ENCODE data around the gene RNASE1. TPM values are rescaled to one million over a fixed set of nuclear protein-coding genes. Genes with fewer than 3 reads are reported as not detected.
"Not testable (repeated sequence)": the region's sequence is repeated elsewhere in the genome, so short reads cannot be mapped to it uniquely, and the experiment has no call there.

Gene RNASE1
- total RNA-seq, 2 donors from 2014 or later = 124 to 420 TPM

DNA sequence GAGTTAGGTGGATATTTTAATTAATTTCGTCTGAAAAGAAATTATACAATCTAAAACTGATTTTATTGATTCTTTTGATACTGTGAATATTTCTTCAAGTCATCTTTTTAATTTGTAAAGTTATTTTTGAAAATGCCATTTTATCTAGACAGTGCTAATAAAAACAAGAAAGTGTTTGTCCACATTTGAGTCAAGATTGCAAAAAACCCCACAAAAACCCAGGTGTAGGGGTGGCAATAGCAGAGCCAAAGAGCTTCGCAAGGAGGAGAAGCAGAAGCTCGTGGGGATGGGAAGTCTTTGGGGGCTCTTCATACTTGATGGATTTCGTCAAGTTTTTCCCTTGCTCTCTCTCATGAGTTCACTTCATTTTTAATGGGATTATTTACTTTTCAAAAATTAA is 15.6 kb downstream of the RNASE1 start:
- DNase-seq (no peak), ATAC-seq (no peak)
- intact Hi-C loops (cut with DNase I, micrococcal nuclease) = no loop called here

DNA sequence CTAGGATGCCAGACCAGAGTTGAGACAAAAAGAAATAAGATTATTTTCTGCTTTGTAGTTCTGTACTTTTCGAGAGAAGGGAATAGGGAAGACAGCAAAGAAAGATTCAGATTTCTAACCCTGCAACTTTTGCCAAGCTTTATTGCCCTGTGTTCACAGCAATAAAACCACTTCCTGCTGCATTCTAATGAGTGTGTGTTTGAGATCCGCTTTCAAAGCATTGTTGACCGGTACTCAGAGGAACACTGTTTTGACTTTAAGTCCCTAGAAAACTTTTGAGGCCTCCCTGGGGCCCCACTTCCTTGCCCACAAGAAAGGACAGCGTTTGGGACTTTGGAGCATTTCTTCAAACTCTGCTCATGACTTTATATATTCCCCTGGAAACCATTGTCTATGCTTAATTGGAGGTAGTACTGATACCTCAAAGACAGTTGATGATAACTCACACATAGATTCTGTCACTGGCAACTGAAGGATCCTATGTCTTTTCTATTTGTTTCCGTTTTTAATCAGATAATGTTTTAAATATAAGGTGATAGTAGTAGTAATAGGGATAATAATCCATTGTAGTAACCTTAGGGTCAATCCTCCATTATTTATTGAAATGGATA is 20.3 kb downstream of the RNASE1 start:
- DNase-seq (peak in 1 of 2 donors; percentile 26), ATAC-seq (peak; percentile 94)
- intact Hi-C loops (cut with DNase I, micrococcal nuclease) = no loop called here

DNA sequence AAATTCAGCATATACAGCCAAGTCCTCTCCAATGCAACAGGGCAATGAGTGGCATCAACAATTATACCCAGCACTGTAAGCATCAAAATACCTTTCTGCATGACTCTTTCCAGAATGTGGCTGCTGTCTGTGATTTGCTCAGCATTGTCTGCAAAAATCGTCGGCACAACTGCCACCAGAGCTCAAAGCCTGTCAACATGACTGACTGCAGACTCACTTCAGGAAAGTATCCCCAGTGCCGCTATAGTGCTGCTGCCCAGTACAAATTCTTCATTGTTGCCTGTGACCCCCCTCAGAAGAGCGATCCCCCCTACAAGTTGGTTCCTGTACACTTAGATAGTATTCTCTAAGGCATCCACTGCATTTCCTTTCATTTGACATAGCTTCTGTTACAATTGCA is 20.8 kb downstream of the RNASE1 start:
- peak; percentile 31 for ATAC-seq
- intact Hi-C loops (cut with DNase I, micrococcal nuclease) = no loop called here
- no peak for DNase-seq

DNA sequence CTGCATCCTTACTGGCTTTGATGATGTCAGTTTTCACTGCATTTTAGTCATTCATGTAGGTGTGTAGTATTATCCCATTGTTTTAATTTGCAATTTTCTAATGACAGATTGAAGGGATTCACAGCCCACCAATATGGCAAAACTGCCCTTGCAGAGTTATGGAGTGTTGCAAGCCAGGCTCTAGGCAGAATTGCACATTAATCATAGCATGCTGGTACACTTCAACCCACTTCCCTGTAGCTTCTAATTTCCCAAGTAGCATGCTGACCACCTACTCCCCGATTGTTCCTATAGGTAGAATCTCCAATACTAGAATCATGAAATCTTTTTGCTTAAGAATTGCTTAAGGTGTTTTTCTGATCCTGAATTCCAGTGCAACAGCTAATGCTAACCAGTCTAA is 26.7 kb downstream of the RNASE1 start:
- intact Hi-C loops (cut with DNase I, micrococcal nuclease) = no loop called here
- ATAC-seq = no peak
- DNase-seq = no peak

DNA sequence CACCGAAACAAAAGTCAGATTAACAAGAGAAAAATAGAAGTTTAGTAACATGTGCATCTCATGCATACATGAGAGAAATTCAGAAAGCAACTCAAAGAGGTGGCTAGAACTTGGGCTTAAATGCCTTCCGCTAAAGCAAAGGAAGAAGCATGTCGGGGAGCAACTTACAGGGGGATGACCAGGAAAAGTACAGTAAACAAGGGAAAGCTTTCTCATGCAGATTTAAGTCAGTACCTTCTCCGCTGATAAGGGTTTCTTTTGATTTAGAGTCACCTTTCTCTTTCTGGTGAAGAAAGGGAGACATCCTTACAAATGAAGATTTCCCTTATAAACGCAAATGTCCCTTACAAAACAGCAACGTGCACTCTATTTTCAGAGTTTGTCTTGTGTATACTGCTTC is 27.6 kb downstream of the RNASE1 start:
- no peak for ATAC-seq
- intact Hi-C loops (cut with DNase I, micrococcal nuclease) = no loop called here
- no peak for DNase-seq

DNA sequence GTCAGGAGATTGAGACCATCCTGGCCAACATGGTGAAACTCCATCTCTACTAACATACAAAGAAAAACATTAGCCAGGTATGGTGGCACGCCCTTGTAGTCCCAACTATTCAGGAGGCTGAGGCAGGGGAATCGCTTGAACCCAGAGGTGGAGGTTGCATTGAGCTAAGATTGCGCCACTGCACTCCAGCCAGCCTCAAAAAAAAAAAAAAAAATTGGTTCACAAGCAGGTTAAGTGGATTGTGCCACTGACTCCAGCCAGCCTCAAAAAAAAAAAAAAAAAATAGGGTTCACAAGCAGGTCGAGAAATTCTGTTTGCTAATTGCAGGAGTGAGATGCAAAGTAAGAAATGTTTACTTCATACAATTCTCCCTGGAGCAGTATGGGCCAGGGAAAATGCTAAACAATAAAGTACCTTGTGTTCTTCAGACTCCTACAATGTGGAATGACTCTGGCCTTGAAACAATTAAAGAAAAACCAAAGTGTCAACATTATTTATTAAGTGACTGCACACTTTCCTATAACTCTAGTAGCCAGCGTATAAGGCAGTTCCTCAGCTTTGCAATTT is 28.3 kb downstream of the RNASE1 start:
- intact Hi-C loops (cut with DNase I, micrococcal nuclease) = no loop called here
- ATAC-seq (no peak), DNase-seq (no peak)

DNA sequence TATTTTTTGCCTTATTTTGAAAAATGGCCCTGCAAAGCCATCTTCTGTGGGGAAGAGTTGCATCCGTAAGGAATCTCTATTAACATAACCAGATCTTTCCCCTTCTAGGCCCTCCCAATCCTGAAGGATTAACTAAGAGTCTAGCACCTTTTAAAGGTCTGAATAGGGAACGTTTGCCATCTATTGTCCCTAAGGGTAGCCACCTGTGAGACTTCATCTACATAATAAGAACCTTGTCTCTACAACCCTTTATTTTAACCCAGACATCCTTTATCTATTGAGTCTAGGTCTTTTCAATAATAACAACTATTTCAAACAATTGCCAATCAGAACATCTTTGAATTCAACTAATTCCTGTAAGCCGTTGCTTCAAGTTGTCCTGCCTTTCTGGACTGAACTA is 30.0 kb downstream of the RNASE1 start:
- DNase-seq = no peak
- no peak for ATAC-seq
- intact Hi-C loops (cut with DNase I, micrococcal nuclease) = no loop called here

DNA sequence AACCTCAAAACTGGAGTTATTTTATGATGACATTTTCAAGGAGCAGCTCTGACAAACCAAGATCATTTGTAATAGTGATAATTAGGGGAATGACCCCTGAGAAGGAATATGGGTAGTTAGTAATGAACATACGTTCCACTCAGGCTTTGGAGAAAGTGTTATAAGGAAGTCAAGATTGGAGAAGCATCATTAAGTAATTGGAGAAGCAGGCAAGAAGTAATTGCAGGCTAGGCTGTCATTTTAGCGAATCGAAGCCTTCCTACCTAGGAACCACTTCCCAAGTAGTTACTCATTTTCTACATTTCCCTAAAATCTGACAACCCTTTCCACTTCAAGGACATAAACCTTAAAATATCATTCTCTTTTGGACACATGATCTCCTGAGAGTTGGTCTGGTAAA is 33.2 kb downstream of the RNASE1 start:
- ATAC-seq (no peak), DNase-seq (no peak)
- intact Hi-C loops (cut with DNase I, micrococcal nuclease) = no loop called here

DNA sequence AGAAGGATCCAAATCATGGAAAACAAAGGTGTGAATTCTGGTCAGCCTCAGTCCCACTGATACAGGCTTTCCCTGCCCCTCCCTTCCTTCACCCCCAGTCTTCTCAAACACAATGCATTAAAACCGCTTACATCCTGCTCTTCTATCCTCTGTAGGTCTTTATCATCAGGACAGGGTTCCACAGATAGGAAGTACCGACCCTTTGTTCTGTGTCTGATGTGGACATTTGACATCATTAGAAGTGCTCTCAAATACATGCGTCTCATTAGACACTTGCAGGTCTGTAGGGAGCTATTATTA is 34.1 kb downstream of the RNASE1 start:
- no peak for DNase-seq
- intact Hi-C loops (cut with DNase I, micrococcal nuclease) = no loop called here
- no peak for ATAC-seq

DNA sequence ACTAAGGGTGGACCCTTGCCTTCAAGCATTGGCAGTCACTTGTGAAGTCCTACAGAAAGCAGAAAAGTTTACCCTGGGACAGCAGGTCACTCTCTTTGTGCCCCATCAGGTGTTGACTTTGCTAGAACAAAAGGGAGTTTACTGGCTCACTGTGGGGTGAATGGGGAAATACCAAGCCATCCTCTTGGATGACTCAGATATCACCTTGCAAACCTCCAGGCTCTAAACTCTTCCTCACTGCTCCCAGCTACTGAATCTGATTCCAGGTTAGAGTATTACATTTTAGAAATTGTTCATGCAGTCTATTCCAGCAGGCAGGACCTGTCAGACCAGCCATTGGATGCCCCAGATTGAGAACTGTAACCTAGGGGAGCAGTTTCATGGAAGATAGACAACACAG is 41.7 kb downstream of the RNASE1 start:
- DNase-seq (no peak), ATAC-seq (no peak)
- intact Hi-C loops (cut with DNase I, micrococcal nuclease) = no loop called here

DNA sequence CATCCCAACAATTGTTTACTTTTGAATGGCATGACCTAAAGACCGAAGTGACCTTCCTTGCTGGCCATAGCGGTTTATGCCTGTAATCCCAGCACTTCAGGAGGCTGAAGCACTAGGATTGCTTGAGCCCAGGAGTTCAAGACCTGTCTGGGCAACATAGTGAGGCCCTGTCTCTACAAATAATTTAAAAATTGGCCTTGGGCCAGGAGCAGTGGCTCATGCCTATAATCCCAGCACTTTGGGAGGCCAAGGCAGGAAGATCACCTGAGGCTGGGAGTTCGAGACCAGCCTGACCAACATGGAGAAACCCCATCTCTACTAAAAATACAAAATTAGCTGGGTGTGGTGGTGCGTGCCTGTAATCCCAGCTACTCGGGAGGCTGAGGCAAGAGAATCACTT is 43.2 kb downstream of the RNASE1 start:
- DNase-seq; intact Hi-C loops (cut with DNase I, micrococcal nuclease); ATAC-seq: not testable (repeated sequence)

DNA sequence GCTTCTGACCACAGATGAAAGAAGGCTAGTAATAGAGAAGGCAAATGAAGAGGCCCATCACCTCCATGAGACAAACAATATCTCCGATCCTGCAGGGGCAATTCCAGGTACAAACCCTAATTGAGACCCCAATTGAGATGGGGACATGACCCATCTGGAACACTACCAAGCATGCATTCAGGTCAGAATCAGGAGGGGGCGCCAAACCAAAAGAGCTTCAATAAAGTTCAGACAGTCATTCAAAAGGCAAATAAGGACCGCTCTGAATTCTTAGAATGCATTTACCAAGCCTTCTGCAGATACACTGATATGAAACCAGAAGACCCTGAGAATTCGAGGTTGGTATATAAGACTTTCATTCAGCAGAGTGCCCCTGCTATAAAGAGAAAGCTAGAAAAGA is 44.7 kb downstream of the RNASE1 start:
- peak; percentile 46 for ATAC-seq
- DNase-seq = peak in 1 of 2 donors; percentile 58
- intact Hi-C loops (cut with DNase I, micrococcal nuclease) = no loop called here

DNA sequence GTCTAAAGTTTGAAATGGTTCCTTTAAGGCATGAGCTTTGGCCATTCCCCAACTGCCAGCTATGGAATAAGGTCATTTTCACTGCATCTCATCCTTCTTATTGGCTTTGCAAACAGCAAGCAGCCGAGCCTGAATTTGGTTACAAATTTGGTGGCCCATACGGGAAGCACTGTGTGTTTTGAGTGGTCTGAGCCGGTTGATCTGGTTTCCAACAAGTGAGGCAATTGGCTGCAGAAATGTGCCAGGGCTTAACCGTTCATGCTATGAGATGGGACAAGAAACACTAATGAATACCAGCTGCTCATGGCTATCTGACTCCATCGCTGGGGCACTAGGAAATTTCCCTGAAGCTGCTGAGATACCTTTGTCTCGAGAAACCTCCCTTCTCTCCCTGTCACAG is 47.6 kb downstream of the RNASE1 start:
- intact Hi-C loops (cut with DNase I, micrococcal nuclease) = no loop called here
- no peak for ATAC-seq
- no peak for DNase-seq

DNA sequence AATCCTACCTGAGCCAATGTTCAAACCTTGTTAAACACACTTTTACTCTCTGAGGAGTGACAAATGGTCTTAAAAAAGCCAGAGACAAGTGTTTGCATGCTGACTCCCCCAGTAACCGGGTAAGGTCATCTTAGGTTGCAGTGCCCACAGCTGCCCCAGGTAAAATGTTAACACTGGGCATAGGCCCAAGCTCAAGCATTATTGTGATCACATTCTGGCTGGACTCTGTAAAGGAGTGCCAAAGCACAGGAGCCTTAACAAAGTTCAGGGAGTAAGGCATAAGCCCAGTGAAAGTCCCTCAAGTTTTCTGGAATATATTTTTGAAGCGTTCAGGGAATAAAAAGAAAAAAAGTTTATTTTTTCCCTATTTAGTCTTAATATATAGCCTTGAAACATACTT is 48.3 kb downstream of the RNASE1 start:
- intact Hi-C loops (cut with DNase I, micrococcal nuclease) = no loop called here
- DNase-seq = no peak
- no peak for ATAC-seq

DNA sequence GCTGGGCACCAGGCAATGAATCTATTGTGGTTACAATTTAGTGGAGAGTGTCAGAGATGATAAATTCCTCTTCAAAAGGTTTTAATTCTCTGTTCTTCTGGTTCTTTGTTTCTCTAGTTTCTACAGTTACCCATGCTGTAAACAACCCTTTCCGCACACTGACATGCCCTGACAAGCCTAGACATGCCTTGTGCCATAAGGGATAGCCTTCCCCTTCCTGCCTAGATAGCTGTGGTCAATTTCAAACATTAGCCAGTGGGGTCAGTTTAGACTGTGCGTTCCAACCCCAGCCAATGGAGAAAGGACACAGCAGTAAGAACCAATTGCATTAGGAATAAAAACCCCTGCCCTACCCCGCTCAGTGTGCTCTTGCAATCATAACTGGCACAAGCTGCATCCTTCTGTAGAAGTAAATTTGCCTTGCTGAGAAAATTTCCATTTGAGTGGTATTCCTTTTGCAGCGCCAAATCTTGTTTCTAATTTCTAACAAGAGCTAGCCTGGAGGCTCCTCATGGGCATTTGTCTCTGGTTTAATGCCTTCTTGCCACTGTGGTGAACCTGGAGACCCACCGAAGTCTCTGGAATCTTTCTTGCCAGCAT is 50.6 kb downstream of the RNASE1 start:
- DNase-seq = no peak
- intact Hi-C loops (cut with DNase I, micrococcal nuclease) = no loop called here

More for the DNA sequence above, 50.6 kb downstream of the RNASE1 start:
- no peak for ATAC-seq

Other genes starting within 250 kb of the RNASE1 start
- gene RNASE9, start 241.8 kb downstream of the RNASE1 start, total RNA-seq = not detected
- gene RNASE11, start 214.8 kb downstream of the RNASE1 start, total RNA-seq = not detected
- not detected for gene RNASE12, start 211.5 kb downstream of the RNASE1 start, total RNA-seq
- gene OR6S1, start 161.2 kb downstream of the RNASE1 start, total RNA-seq = not detected
- 10 to 100 TPM; 52.2 to 62.1 TPM for gene RNASE4, start 118.3 kb downstream of the RNASE1 start, total RNA-seq
- 10 to 100 TPM; 49.2 to 50.4 TPM for gene ANG, start 114.1 kb downstream of the RNASE1 start, total RNA-seq
- gene EDDM3A, start 57.0 kb downstream of the RNASE1 start, total RNA-seq = not detected
- not detected for gene EDDM3B, start 34.4 kb downstream of the RNASE1 start, total RNA-seq
- 10 to 100 TPM in 1 of 2 donors, 1 to 10 TPM in 1; 3.2 to 11.8 TPM for gene RNASE6, start 21.6 kb downstream of the RNASE1 start, total RNA-seq
- not detected for gene RNASE3, start 88.5 kb upstream of the RNASE1 start, total RNA-seq
- under 1 TPM in 1 of 2 donors, not detected in 1; 0.47 TPM for gene RNASE2, start 152.6 kb upstream of the RNASE1 start, total RNA-seq
- 10 to 100 TPM; 48.4 to 65.1 TPM for gene METTL17, start 187.1 kb upstream of the RNASE1 start, total RNA-seq
- under 1 TPM; 0.61 to 0.92 TPM for gene SLC39A2, start 196.4 kb upstream of the RNASE1 start, total RNA-seq
- gene NDRG2, start 222.2 kb upstream of the RNASE1 start, total RNA-seq = 100 to 1,000 TPM; 135 to 140 TPM
- under 1 TPM; 0.28 to 0.58 TPM for gene TPPP2, start 227.4 kb upstream of the RNASE1 start, total RNA-seq
- gene RNASE13, start 232.0 kb upstream of the RNASE1 start, total RNA-seq = not detected
- gene RNASE7, start 239.5 kb upstream of the RNASE1 start, total RNA-seq = under 1 TPM in 1 of 2 donors, not detected in 1; 0.31 TPM